Effector memory CD4-positive, alpha-beta T cell (primary cell): ENCODE data around the gene SACS.
"Not testable (repeated sequence)": the region's sequence is repeated elsewhere in the genome, so short reads cannot be mapped to it uniquely, and the experiment has no call there.

Experiments used
- DNase-seq, 3 donors: peaks; one replicate each; pipeline ENCODE4 v3.0.0-alpha.2; 2020
- H3K27ac ChIP-seq: 2 replicates; pipeline ENCODE4 v1.7.0; 2013; ENCODE audit warnings: mild to moderate bottlenecking, low read length, moderate library complexity; ENCODE audit not compliant: insufficient read depth, poor library complexity, severe bottlenecking
- H3K27me3 ChIP-seq: replicated peaks from 2 replicates; pipeline ENCODE4 v1.7.0; 2013; ENCODE audit warnings: mild to moderate bottlenecking, low read length; ENCODE audit not compliant: insufficient read depth, control insufficient read depth, poor library complexity, severe bottlenecking
- H3K36me3 ChIP-seq: 2 replicates; pipeline ENCODE4 v1.7.0; 2013; ENCODE audit warnings: mild to moderate bottlenecking, low read length, moderate library complexity; ENCODE audit not compliant: control insufficient read depth, insufficient read depth
- H3K4me1 ChIP-seq: 2 replicates; pipeline ENCODE4 v1.7.0; 2013; ENCODE audit warnings: low read length, mild to moderate bottlenecking; ENCODE audit not compliant: control insufficient read depth, insufficient read depth, poor library complexity, severe bottlenecking
- H3K4me3 ChIP-seq: 2 replicates; pipeline ENCODE4 v1.7.0; 2013; ENCODE audit warnings: low read length, low read depth, mild to moderate bottlenecking; ENCODE audit not compliant: insufficient read depth, poor library complexity, severe bottlenecking
- H3K9me3 ChIP-seq: 2 replicates; pipeline ENCODE4 v1.7.0; 2013; ENCODE audit warnings: mild to moderate bottlenecking, low read length, moderate library complexity; ENCODE audit not compliant: control insufficient read depth

Gene SACS

GRCh38 chr13:23418776-23419683, 14.5 kb downstream of the SACS start:
- no peak for DNase-seq
- Histone ChIP-seq H3K27ac (no peak overlapping the region), H3K36me3 (no peaks in the 10 kb centered on the region), H3K4me1 (no peaks in the 10 kb centered on the region), H3K4me3 (no peak overlapping the region), H3K9me3 (no peaks in the 10 kb centered on the region), H3K27me3 (no peaks in the 10 kb centered on the region)

GRCh38 chr13:23414682-23415081, 18.8 kb downstream of the SACS start:
- Histone ChIP-seq H3K27me3 (no peaks in the 10 kb centered on the region), H3K36me3 (no peaks in the 10 kb centered on the region), H3K27ac (no peak overlapping the region), H3K4me3 (no peak overlapping the region), H3K4me1 (no peaks in the 10 kb centered on the region), H3K9me3 (no peaks in the 10 kb centered on the region)
- no peak for DNase-seq

GRCh38 chr13:23411706-23412105, 21.8 kb downstream of the SACS start:
- H3K4me3 ChIP-seq = no peak overlapping the region
- H3K9me3 ChIP-seq = no peaks in the 10 kb centered on the region
- H3K27ac ChIP-seq = no peak overlapping the region
- no peaks in the 10 kb centered on the region for H3K4me1 ChIP-seq
- no peaks in the 10 kb centered on the region for H3K27me3 ChIP-seq
- DNase-seq = no peak
- H3K36me3 ChIP-seq = no peaks in the 10 kb centered on the region

- Histone ChIP-seq H3K27me3 (no peaks in the 10 kb centered on the region), H3K4me3 (no peak overlapping the region), H3K9me3 (no peaks in the 10 kb centered on the region), H3K36me3 (no peaks in the 10 kb centered on the region), H3K4me1 (no peaks in the 10 kb centered on the region), H3K27ac (no peak overlapping the region)
- no peak for DNase-seq
These were observed 22.3 kb downstream of the SACS start for GRCh38 chr13:23411220-23411619.

- Histone ChIP-seq H3K4me1 (no peaks in the 10 kb centered on the region), H3K9me3 (no peaks in the 10 kb centered on the region), H3K36me3 (no peaks in the 10 kb centered on the region), H3K27me3 (no peaks in the 10 kb centered on the region), H3K4me3 (no peak overlapping the region), H3K27ac (no peak overlapping the region)
- DNase-seq = no peak
These were observed 25.5 kb downstream of the SACS start for GRCh38 chr13:23408026-23408425.

GRCh38 chr13:23401156-23401555, 32.3 kb downstream of the SACS start:
- H3K27ac ChIP-seq, DNase-seq, H3K36me3 ChIP-seq, H3K4me1 ChIP-seq, H3K4me3 ChIP-seq, H3K27me3 ChIP-seq, H3K9me3 ChIP-seq: not testable (repeated sequence)

GRCh38 chr13:23399347-23399746, 34.2 kb downstream of the SACS start:
- Histone ChIP-seq H3K4me3 (no peak overlapping the region), H3K4me1 (no peaks in the 10 kb centered on the region), H3K9me3 (no peaks in the 10 kb centered on the region), H3K27ac (no peak overlapping the region), H3K27me3 (no peaks in the 10 kb centered on the region), H3K36me3 (no peaks in the 10 kb centered on the region)
- no peak for DNase-seq

- H3K4me1 ChIP-seq = no peaks in the 10 kb centered on the region
- H3K9me3 ChIP-seq = no peaks in the 10 kb centered on the region
- no peak overlapping the region for H3K4me3 ChIP-seq
- no peak for DNase-seq
- no peaks in the 10 kb centered on the region for H3K36me3 ChIP-seq
- no peaks in the 10 kb centered on the region for H3K27me3 ChIP-seq
- no peak overlapping the region for H3K27ac ChIP-seq
These were observed 38.7 kb downstream of the SACS start for GRCh38 chr13:23394821-23395220.

- Histone ChIP-seq H3K4me3 (no peak overlapping the region), H3K4me1 (no peaks in the 10 kb centered on the region), H3K27me3 (no peaks in the 10 kb centered on the region), H3K36me3 (no peaks in the 10 kb centered on the region), H3K27ac (no peak overlapping the region), H3K9me3 (no peaks in the 10 kb centered on the region)
- DNase-seq = no peak
These were observed 40.4 kb downstream of the SACS start for GRCh38 chr13:23392925-23393645.

GRCh38 chr13:23392313-23392712, 41.2 kb downstream of the SACS start:
- Histone ChIP-seq H3K4me1 (no peaks in the 10 kb centered on the region), H3K27me3 (no peaks in the 10 kb centered on the region), H3K27ac (no peak overlapping the region), H3K36me3 (no peaks in the 10 kb centered on the region), H3K4me3 (no peak overlapping the region), H3K9me3 (no peaks in the 10 kb centered on the region)
- no peak for DNase-seq
